ENCODE measurements around the gene SART3.

Gene SART3, protein sequence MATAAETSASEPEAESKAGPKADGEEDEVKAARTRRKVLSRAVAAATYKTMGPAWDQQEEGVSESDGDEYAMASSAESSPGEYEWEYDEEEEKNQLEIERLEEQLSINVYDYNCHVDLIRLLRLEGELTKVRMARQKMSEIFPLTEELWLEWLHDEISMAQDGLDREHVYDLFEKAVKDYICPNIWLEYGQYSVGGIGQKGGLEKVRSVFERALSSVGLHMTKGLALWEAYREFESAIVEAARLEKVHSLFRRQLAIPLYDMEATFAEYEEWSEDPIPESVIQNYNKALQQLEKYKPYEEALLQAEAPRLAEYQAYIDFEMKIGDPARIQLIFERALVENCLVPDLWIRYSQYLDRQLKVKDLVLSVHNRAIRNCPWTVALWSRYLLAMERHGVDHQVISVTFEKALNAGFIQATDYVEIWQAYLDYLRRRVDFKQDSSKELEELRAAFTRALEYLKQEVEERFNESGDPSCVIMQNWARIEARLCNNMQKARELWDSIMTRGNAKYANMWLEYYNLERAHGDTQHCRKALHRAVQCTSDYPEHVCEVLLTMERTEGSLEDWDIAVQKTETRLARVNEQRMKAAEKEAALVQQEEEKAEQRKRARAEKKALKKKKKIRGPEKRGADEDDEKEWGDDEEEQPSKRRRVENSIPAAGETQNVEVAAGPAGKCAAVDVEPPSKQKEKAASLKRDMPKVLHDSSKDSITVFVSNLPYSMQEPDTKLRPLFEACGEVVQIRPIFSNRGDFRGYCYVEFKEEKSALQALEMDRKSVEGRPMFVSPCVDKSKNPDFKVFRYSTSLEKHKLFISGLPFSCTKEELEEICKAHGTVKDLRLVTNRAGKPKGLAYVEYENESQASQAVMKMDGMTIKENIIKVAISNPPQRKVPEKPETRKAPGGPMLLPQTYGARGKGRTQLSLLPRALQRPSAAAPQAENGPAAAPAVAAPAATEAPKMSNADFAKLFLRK

DNA sequence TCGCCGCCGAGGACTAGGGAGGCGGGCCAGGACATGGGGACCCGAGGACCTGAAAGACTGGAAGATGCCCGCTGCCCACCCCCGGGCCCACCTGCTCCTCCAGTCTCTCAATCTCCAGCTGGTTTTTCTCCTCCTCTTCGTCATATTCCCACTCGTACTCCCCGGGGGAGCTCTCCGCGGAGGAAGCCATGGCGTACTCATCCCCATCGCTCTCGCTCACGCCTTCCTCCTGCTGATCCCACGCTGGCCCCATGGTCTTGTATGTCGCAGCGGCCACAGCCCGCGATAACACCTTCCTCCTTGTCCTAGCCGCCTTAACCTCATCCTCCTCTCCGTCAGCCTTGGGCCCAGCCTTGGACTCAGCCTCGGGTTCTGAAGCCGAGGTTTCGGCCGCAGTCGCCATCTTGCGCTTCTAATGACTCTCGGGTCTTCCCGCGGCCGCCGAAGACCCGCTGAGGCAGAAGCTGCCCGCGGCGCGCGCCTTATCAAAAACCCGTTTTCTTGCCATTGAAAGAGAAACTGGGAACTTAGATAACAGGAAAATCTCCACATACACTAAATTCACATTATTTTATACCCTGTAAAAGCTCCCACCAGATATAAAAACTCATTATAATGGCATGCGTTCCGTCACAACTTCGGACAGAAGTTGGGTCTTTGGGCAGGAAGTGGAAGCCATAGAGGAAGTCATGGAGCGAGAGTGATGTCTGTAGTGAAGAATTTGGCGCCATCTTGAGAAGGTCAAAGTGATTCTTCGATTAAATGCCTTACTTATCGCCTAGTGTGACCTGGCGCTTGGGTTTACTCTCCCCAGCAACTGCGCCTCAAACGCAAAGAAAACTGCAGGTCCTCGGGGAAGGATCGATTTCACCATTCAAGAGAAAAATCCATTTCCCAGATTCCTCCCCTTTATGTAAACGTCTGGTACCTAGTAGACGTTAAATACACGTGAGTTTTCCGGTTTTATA, at the start of gene SART3:
TSS of gene SART3 (minus strand) at position 422 of the 968 bp plus-strand sequence. CDS start at position 403, 19 bp downstream.
- DNase-seq = peak; percentile 74

DNA sequence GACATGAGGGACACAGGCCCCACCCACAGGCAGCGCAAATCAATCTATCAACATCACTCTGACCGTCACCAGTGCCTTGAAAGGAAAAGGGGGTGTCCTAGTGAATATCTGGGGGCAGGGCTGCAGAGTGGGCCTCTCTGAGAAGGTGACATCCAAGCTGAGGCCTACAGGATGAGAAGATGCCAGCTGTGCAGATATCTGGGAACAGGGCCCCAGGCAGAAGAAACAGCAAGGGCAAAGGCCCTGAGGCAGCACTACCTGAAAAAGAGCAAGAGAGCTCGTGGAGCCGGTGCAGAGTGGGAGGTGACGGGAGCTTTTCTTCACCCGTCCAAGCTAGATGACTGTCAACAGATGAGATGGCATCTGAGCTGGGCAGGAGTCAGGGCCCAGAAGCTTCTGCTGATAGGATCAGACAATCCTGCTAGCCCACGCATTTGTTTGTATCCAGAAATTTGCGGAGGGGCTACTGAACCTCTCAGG, 49.4 kb upstream of the SART3 start:
- DNase-seq = no peak

DNA sequence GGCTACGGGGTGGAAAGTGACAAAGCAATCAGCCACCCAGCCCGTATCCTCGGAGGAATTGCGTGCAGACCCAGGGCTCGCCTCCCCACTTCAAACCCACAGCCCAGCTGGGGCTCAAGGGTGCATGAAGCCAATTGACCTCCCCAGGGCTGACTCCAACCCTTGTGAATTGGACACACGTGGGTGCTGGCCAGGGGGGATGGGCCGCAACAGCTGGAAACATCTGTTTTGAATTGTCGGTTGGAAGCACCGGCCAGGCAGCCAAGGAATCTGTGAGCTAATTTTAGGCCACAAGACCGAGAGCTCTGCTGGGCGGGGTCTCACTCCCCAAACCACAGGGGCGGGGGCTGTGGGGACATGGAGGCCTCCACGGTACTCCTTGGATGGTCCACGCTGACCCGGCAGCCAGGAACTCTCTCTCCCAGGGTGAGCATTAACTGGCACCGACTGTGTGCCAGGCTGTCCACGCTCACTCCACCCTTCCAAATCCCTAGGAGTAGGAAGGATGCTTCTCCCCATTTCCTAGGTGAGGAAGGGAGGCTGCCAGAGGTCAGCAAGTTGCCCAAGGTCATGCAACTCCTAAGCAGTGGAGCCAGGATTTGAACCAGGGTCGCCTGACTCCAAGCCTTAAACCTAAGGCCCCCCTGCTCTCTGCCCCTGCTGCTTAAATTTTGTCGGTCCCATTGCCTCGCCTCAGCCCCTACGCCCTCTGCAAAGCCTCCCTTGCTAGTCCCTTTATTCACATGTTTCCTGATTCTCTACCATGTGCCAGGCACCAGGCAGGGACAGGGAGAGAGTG, 48.8 kb upstream of the SART3 start:
- DNase-seq = no peak

DNA sequence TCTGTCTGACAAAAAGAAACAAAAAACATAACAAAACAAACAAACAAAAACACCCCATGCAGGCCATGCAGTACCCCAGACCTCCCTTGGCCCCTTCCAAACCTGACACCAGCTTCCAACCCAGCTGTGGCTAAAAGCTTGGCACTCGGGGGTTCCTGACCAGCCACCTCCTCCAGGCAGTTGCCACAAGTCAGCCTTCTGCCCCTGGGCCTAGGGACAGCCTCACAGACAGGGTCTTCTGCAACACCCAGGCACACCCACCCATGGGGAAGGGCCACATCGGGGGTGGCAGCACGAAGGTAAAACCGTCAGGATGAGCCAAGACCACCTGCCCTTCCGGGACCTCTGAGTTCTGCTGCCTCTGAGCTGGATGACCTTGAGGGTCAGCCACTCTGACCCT, 47.6 kb upstream of the SART3 start:
- DNase-seq = no peak

DNA sequence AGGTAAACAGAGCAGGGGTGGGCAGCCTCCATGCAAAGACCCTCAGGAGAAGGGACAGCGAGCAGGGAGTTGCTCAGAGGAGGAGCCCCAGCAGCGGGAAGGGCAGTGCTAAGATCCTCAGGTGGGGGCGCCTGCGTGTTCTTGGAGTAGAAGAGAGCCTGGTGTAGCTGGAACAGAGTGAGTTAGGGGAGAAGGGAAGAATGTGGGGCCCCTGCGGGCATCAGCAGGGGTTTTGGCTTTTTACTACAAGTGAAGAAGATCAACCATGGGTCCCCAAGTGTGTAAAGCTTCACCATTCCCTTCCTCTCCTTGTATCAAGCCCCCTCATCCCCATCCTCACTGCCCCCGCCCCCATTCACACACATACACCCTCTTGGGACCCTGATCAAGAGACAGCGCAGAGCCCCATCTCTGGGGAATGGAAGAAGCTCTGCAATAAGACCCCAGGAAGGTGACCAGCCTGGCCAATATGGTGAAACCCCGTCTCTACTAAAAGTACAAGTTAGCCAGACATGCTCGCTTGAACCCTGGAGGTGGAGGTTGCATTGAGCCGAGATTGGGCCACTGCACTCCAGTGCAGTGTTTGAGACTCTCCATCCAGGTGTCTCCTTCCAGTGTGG, 47.1 kb upstream of the SART3 start:
- DNase-seq = no peak

DNA sequence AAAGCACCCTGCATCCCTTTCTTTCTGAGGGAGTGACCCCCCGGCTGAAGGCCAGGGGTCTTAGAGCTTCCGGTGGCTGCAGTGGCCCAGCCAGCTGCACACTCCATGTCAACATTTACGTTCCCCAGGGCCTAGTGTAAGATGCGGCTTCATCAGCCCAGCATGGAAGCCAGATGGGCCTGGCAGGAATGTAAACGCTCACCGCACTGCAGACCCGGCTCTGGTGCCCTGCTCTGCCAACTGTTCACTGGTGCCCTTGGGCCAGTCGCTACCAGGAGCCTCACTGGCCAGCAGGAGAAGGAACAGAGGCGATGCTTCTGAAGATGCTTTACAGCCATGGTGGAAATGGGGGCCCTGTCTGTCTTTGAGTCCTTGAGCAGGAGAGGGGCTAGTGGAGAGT, 45.5 kb upstream of the SART3 start:
- no peak for DNase-seq

DNA sequence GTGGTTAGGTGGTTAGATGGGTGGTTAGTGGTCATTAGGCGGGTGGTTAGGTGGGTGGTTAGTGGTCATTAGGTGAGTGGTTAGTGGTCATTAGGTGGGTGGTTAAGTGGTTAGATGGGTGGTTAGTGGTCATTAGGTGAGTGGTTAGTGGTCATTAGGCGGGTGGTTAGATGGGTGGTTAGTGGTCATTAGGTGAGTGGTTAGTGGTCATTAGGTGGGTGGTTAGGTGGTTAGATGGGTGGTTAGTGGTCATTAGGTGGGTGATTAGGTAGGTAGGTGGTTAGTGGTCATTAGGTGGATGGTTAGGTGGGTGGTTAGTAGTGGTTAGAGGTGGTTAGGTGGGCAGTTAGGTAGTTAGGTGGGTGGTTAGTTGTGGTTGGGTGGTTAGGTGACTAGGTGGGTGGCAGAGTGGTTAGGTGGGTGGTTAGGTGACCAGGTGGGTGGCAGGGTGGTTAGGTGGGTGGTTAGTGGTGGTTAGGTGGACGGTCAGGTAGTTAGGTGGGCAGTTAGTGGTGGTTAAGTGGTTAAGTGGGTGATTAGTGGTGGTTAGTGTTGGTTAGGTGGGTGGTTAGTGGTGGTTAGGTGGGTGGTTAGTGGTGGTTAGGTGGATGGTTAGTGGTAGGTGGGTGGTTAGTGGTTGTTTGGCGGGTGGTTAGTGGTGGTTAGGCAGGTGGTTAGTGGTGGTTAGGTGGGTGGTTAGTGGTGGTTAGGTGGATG, 44.9 kb upstream of the SART3 start:
- no peak for DNase-seq

DNA sequence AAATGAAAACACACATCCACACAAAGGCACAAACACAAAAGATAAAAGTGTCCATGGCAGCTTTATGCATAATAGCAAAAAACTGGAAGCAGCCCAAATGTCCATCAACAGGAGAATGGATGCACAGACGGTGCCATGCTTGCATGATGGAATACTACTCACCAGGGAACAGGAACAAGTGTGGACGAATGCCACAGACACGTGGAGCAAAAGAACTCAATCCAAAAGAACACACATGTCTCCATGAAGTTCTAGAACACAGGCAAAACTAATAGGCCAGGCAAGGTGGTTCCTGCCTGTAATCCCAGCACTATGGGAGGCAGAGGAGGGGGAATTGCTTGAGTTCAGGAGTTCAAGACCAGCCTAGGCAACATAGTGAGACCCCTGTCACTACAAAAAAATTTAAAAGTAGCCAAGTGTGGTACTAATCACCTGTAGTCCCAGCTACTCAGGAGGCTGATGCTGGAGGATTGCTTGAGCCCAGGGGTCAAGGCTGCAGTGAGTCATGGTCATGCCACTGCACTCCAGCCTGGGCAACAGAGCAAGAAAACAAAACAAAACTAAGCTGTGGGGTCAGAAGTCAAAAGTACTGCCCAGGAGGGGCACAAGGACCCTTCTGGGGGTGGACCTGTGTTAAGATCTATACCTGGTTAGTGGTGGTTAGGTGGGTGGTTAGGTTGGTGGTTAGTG, 44.2 kb upstream of the SART3 start:
- no peak for DNase-seq

DNA sequence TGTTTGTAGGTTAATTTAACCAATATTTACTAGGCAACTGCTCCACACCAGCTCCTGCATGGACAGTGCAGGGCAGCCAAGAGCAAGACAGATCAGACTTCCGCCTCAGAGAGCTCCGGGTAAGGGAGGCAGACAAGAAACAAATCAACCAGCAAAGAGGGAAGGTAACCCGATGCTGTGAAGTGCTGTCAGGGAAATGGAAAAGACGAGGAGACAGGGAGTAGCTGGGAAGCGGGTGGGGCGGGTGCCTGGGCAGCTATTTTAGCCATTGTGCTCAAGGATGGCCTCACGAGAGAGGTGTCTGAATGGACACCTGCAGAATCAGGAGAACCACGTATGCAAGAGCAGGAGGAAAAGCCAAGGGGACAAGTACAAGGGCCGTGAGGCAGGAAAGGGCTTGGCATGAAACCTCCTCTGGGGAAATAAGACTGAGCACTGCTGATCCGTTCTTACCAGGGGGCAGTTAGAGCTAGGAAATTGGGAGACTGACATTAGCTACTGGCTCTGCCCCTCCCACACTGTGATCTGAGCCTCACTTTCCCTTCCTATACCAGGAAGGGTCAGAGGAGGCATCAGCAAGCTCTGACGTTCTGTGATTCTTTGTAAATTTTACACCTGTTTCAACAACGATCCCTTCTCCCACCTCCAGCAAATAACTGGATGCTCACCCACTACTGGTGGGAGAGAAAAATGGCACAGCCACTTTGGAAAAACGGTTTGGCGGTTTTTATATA, 43.4 kb upstream of the SART3 start:
- DNase-seq = no peak

DNA sequence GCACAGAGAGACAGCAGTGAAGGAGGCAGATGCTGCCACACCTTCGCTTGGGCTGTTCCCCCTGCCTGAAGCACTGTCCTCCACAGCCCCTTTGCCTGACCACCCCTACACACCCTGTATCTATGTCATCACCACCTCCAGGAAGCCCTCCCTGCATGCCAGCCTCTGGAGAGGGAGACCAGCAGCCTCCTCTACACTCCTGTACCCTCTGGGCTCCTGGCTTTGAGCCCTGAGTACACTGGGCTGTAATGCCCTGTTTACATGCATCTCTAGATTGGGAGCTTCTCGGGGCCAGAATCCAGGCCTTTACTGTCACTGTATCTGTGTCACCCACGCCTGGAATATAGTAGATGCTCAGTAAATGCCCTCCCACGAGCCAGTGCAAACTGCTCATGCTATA, 42.8 kb upstream of the SART3 start:
- DNase-seq = no peak

DNA sequence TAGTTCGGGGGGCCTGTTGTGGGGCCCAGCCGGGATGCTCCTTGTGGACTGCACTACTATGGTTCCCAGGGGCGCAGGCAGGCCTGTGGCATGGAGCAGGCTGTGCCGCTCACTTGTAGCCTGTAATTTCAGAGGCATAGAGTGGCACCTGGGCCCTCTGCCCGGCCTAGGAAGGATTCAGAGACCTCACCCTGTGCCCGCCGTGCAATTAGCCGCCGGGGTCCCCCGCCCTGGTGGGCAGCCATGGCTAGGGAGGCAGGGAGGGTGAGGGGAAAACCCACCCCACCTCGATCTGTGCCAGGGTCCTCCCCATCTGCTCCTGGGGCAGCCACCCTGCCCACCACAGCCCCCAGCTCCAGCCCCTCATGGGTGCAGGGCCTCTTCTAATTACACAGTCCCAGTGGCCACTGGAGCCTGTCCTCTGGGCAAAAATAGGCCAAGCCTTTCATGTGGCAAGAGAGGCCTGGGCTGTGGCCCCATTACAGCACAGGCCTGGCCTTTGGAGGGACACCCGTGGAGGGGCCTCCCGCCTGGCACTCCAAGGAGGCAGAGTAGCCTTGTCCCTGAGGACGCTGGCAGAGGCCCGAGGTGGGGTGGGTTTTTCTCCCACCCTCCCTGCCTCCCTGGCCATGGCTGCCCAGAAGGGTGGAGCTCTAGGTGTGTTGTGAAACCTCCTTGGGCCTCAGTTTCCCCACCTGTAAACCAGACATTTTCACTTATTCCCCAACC, 42.2 kb upstream of the SART3 start:
- DNase-seq = no peak

DNA sequence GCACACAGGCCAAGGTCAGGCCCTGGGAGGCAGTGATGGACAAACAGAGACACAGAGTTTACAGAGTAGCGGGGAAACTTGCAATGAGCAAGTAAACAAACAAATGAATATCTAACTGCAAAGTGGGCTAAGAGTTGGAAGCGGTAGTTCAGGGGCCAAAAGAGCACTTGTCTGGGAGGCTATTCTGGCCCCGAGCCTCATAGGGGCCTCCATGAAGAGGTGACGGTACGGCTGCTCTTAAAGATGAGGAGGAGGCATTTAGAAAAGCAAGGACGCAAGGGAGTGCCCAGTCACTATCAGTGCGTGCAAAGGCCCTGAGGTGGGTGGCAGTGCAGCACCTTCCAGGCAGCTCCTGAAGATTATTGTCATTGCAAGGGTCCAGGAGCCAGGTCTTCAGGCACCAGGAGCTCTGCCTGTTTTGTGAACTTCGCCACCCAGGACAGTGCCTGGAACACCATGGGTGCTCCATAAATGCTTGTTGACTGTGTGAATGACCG, 41.3 kb upstream of the SART3 start:
- DNase-seq = no peak

DNA sequence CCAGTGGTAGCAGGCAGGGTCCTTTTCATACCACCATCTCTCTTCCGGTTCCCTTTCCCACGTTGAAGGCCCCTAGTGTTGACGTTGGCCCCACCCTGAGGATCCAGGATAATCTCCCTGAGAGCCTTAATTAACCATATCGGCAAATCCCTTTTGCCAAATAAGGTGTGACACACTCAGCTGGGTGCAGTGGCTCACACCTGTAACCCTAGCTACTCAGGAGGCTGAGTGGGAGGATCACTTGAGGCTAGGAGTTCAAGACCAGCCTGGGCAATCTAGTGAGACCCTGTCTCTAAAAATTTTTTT, 39.7 kb upstream of the SART3 start:
- DNase-seq = no peak

DNA sequence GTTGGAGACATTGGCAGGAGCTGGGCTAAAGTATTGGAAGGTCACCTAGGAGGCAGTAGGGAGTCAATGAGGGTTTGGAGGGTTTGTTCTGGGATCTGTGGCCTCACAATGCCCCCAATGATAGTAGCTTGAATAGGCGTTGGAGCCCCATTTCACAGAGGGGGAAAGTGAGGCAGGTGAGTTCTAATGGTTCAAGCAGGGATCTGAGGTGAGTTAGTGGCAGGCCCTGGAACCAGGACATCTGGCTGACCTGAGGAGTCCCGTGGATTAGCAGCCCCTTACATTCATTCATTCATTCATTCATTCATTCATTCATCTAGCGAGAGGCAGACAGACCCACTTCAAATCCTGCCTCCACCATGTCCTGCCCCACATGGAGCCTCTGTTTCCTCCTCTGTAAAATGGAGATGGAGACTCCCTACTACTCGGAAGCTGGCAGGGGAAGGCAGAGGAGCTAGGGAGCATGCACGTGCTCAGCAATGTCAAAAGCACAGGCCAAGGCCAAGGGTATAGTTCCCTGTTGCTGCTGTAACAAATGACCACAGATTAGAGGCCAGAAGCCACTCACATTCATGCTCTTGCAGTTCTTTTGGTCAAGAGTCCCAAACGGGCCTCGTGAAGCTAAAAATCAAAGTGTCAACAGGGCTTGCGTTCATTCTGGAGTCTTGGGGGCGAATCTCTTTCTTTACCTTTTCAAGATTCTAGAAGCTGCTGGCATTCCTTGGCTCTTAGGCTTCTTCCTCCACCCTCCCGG, 39.2 kb upstream of the SART3 start:
- DNase-seq = no peak

DNA sequence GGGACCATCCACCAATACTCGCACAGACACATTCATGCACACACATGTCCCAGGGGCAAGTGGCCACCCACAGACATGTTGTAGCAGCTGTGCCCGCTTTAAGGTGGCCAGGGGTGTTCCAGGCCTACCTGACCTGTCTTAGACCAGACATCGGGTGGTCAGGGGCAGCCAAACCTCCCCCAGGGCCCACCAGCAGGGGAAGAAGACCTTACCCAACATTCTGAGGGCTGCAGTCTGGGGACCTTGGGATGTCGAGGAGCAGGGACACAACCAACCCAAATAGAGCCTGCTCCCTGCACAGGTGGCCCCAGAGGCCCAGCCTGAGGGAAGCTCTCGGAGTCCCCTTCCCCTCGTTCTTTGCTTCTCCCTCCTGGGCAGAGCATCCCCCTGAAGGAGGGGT, 38.6 kb upstream of the SART3 start:
- DNase-seq = no peak

DNA sequence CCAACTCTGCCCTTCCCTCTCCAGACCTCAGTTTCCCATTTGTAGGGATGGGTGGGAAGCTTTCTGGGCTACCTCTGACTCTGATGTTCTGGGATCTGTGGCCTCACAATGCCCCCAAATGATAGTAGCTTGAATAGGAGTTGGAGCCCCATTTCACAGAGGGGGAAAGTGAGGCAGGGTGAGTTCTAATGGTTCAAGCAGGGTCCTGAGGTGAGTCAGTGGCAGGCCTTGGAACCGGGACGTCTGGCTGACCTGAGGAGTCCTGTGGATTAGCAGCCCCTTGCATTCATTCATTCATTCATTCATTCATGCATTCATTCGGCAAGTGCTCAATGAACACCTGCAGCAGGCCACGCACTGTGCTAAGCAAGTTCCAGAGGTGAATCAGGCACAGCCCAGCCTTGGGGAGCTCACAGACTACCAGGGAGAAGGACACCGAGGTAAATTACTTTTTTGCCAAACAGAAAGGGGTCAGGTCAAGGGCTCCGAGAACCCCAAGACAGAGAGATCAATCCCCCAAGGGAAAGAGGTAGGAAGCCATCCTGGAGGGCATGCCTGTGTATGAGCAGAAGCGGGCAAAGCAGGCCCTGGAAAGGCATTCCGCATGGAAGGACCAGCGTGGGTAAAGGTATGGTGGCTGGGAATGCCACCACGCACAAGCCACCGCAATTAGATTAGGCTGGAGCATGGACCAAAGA, 37.7 kb upstream of the SART3 start:
- DNase-seq = no peak
